Thoracic aorta (tissue), 2 donors: ENCODE measurements around the gene TMEM242. TPM values are rescaled to one million over a fixed set of nuclear protein-coding genes. Genes with fewer than 3 reads are reported as not detected.

Source experiments
- ATAC-seq: fragments of 150-250 bp; one replicate; pipeline ENCODE4 v1.8.0; 2017; ENCODE audit warnings: low read depth; ENCODE audit not compliant: insufficient number of reproducible peaks, low FRiP score
- DNase-seq: peaks from one replicate; pipeline ENCODE4 v3.0.0-alpha.2; 2020; ENCODE audit warnings: low spot score
- H3K27ac ChIP-seq, 2 donors: fragments of 200-600 bp; sonication (generic); 1 replicate in 1 of 2; 2 replicates in 1 of 2; pipeline ENCODE4 v1.5.1; 2016; ENCODE audit warnings: mild to moderate bottlenecking in 2 of 2, moderate library complexity in 2 of 2
- H3K27me3 ChIP-seq: fragments of 200-600 bp; sonication (generic); replicated peaks from 2 replicates; pipeline ENCODE4 v1.6.0; 2016; ENCODE audit warnings: mild to moderate bottlenecking; ENCODE audit not compliant: insufficient read depth
- H3K36me3 ChIP-seq: fragments of 200-600 bp; sonication (generic); one replicate; pipeline ENCODE4 v1.5.1; 2016
- H3K4me1 ChIP-seq, 2 donors: fragments of 200-600 bp; sonication (generic); 1 replicate in 1 of 2; 2 replicates in 1 of 2; pipeline versions ENCODE4 v1.5.1 to v1.6.0; 2016; ENCODE audit warnings: low read depth in 2 of 2, mild to moderate bottlenecking in 1 of 2; ENCODE audit not compliant: control insufficient read depth in 1 of 2
- H3K4me3 ChIP-seq: fragments of 200-600 bp; sonication (generic); 2 replicates; pipeline ENCODE4 v1.5.1; 2016; ENCODE audit warnings: mild to moderate bottlenecking
- H3K9me3 ChIP-seq: fragments of 200-600 bp; sonication (generic); 2 replicates; pipeline ENCODE4 v1.5.1; 2016
- total RNA-seq, 2 donors: library from RNA; depleted of rRNA; stranded (reverse); fragments of >200 nt; gene quantifications; one replicate each; pipeline versions ENCODE4 v1.1.0 to v1.2.3, GENCODE V29; 2016
- TF ChIP-seq, protein P1 (sequence below): fragments of 200-600 bp; sonication (generic); IDR thresholded peaks from one replicate; pipeline ENCODE4 v1.5.1; 2019; ENCODE audit warnings: antibody characterized with exemption

Gene TMEM242
- total RNA-seq, 2 donors from 2014 or later = 7.3 to 8.8 TPM

DNA sequence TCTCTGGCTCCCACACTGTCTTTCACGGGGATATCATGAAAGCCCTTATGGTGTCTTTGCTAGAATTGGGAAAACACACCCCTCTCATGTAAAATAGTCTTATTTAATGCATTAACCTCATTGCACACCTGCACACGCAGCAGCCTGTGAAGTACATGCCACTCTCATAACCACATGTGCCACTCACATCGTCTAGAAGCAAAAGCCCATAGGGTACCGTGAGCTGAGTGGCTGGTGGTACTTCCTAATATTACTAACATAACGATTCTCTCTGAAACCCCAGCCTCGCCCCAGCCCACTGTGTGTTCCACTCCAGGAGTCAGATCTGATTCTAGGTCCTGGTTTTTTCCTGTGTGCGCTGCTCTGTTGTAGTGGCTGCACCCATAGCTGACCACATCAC lies 9.5 kb upstream of the TMEM242 start:
- Histone ChIP-seq H3K27ac (no peak overlapping the region), H3K4me3 (no peak overlapping the region), H3K4me1 (peaks cover 0 to 4% of the 10 kb centered on the region in 2 donors), H3K27me3 (no peaks in the 10 kb centered on the region), H3K9me3 (no peaks in the 10 kb centered on the region), H3K36me3 (no peaks in the 10 kb centered on the region)
- TF ChIP-seq, protein P1, sequence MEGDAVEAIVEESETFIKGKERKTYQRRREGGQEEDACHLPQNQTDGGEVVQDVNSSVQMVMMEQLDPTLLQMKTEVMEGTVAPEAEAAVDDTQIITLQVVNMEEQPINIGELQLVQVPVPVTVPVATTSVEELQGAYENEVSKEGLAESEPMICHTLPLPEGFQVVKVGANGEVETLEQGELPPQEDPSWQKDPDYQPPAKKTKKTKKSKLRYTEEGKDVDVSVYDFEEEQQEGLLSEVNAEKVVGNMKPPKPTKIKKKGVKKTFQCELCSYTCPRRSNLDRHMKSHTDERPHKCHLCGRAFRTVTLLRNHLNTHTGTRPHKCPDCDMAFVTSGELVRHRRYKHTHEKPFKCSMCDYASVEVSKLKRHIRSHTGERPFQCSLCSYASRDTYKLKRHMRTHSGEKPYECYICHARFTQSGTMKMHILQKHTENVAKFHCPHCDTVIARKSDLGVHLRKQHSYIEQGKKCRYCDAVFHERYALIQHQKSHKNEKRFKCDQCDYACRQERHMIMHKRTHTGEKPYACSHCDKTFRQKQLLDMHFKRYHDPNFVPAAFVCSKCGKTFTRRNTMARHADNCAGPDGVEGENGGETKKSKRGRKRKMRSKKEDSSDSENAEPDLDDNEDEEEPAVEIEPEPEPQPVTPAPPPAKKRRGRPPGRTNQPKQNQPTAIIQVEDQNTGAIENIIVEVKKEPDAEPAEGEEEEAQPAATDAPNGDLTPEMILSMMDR = no peak
- DNase-seq = no peak
- no peak for ATAC-seq

DNA sequence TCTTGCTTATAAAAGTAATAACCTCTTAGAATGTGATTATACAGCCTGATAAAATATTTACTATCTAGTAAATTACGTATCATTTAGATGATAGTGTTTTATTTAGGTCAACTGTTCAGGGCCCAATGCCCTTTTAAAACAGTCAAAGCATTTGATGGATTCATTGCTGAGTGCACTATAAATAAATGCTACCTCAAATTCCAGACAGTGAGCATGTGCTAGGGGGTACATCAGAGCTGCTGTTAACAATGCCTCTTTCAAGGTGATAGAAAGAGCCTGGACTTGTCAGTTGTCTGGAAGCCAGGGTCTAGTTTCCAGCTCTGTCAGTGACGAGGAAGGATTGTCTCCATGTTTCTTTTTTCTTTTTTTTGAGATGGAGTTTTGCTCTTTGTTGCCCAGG lies 7.5 kb upstream of the TMEM242 start:
- Histone ChIP-seq H3K4me3 (no peak overlapping the region), H3K36me3 (no peaks in the 10 kb centered on the region), H3K27me3 (no peaks in the 10 kb centered on the region), H3K4me1 (peaks cover 0 to 18% of the 10 kb centered on the region in 2 donors), H3K9me3 (no peaks in the 10 kb centered on the region), H3K27ac (peak overlapping the region in 1 of 2 donors; percentile 28)
- DNase-seq = no peak
- no peak for ATAC-seq
- TF ChIP-seq, protein P1 = no peak

DNA sequence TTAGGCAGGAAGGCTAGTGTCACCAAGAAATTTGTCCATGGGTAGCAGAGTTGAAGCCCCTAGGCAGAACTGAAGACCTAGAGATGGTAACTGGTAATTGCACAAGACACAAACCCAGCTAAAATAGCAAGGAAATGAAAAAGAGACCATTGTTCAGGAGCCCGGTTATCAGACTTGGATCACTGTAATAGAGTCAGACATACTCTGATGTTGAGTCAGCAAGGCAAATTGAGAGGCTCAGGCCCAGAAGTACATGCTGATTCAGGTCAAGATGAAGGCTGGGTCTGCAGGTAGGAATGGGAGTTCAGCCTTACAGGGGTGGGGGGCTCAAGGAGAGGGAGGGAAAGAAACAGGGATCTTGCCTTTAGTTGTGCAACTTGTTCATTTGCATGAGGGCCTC lies 6.5 kb upstream of the TMEM242 start:
- no peak overlapping the region for H3K27ac ChIP-seq
- H3K36me3 ChIP-seq = no peaks in the 10 kb centered on the region
- TF ChIP-seq, protein P1 = no peak
- no peak overlapping the region for H3K4me3 ChIP-seq
- H3K27me3 ChIP-seq = no peaks in the 10 kb centered on the region
- peaks cover 0 to 18% of the 10 kb centered on the region in 2 donors for H3K4me1 ChIP-seq
- ATAC-seq (no peak), DNase-seq (no peak)
- no peaks in the 10 kb centered on the region for H3K9me3 ChIP-seq

DNA sequence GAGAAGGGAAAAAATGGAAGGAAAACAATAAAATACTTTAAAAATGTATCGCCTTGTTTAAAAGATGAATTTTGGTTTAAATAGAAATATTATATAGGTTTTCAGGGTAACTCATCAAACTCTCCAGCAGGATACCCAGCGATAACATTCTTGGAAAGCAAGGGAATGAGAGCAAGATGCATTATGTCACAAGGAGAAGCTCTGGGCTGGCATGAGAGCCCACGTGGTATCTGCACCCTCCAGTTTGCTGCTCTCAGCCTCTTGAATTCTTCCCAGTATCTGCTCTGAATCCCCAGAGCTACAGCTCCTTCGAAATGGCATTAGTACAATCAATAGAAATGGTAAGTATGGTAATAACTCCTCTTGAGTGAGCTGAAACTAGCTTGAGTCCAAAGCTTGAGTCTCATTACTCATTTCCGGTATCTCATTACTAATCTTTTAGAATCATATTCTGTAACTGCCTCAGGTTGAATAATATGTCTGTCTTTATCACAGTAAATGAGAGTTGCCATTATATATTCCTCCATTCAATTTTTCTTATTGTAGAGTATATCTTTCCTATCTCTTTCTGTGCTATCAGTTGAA lies 4.9 kb upstream of the TMEM242 start:
- Histone ChIP-seq H3K27ac (no peak overlapping the region), H3K36me3 (no peaks in the 10 kb centered on the region), H3K4me3 (no peak overlapping the region), H3K4me1 (peaks cover 0 to 22% of the 10 kb centered on the region in 2 donors), H3K27me3 (no peaks in the 10 kb centered on the region), H3K9me3 (no peaks in the 10 kb centered on the region)
- TF ChIP-seq, protein P1 = no peak
- ATAC-seq (no peak), DNase-seq (no peak)

DNA sequence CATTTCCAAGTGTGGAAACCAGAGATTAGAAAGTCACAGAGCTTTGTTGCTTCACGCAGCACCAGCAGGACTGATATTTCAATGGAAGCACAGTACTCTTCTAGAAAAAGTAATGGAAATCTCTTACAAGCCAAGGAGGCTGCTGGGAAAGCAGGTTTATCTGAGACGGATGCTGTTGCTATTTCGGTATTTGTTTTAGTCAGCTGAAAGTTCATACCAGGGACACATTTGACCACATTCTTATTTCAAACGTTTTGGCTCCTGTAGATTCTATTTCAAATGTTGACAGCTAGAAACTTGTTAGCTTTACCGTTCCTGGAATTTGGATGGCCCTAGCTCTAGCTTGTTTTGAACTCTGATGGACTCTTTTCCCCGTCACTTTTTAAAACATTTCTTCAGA lies 3.7 kb upstream of the TMEM242 start:
- DNase-seq = no peak
- no peak for ATAC-seq
- H3K27ac ChIP-seq = peak overlapping the region; percentile 58 to 64

More for the DNA sequence above, 3.7 kb upstream of the TMEM242 start:
- H3K27me3 ChIP-seq = no peaks in the 10 kb centered on the region
- TF ChIP-seq, protein P1 = no peak
- no peaks in the 10 kb centered on the region for H3K36me3 ChIP-seq
- H3K9me3 ChIP-seq = no peaks in the 10 kb centered on the region
- peaks cover 5 to 27% of the 10 kb centered on the region in 2 donors for H3K4me1 ChIP-seq
- H3K4me3 ChIP-seq = no peak overlapping the region
